ENCODE results near the gene EPAS1.

The EPAS1 gene

GRCh38 chr2:46306330-46306751 is 9.1 kb downstream of the EPAS1 start:
- Histone ChIP-seq H3K9me2 (replicated peaks; ENCODE audit: insufficient read depth, low read length) (no peaks in the 10 kb centered on the region), H3K27ac (ENCODE audit: low read length) (no peak overlapping the region), H3K79me2 (ENCODE audit: low read length) (no peaks in the 10 kb centered on the region), H4K20me1 (ENCODE audit: insufficient read depth, low read length) (no peaks in the 10 kb centered on the region), H3K9ac (ENCODE audit: low read length) (no peak overlapping the region), H3K4me1 (ENCODE audit: low read length) (no peaks in the 10 kb centered on the region), H3K9me3 (replicated peaks; ENCODE audit: insufficient read depth, low read length) (no peaks in the 10 kb centered on the region), H3K4me3 (ENCODE audit: low read length) (no peak overlapping the region), H3K4me2 (ENCODE audit: low read depth, low read length) (no peak overlapping the region), H3F3A (ENCODE audit: insufficient read depth, low read length) (no peaks in the 10 kb centered on the region), H2AFZ (ENCODE audit: low read length) (no peak overlapping the region), H3K36me3 (replicated peaks; ENCODE audit: insufficient read depth, low read length) (no peaks in the 10 kb centered on the region), H3K27me3 (replicated peaks; ENCODE audit: insufficient read depth, low read length) (no peaks in the 10 kb centered on the region)
- DNase-seq, result no peak
- TF ChIP-seq CTCF (IDR thresholded peaks at IDR 0.05; ENCODE audit: low read length) (no peak), EZH2phosphoT487 (IDR thresholded peaks at IDR 0.05; ENCODE audit: low read length) (no peak), EZH2 (optimal IDR thresholded peaks at IDR 0.05; ENCODE audit: low read depth, low read length) (no peak)

DNA sequence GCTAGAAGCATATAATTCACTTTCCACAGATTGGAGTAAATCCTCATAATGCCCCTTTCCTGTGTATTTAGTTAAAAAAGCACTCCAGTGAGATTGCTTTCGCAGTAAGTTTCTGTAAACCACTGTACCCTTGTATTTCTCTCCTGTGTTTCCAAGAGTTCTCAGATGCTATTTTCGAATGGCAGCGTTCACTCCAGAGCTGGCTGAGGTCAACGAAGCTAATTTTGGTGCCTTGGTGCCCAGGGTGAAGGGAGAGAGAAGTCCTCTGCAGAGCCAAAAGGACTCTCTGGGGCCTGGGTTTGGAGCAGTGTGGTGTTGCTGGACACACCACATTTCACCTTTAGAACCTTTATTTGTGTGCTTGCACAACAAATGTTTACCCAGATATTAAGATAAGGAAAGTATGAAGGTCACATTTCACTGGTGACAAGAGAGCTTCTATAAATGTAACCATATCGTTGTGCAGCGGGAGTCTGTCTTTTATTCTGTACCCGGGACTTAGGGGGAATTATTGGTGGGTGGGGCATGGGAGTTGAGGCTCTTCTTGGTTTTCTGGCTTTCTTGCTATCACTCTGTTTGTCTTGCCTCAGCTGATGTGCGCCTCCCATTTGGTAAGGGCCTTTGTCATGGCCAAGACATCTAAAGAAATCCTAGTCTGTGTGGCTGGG is 9.9 kb downstream of the EPAS1 start:
- Histone ChIP-seq H3K4me2 (ENCODE audit: low read depth, low read length) (no peak overlapping the region), H3K27ac (ENCODE audit: low read length) (no peak overlapping the region), H3K4me1 (ENCODE audit: low read length) (no peaks in the 10 kb centered on the region), H2AFZ (ENCODE audit: low read length) (no peak overlapping the region), H3F3A (ENCODE audit: insufficient read depth, low read length) (no peaks in the 10 kb centered on the region), H3K9me3 (replicated peaks; ENCODE audit: insufficient read depth, low read length) (no peaks in the 10 kb centered on the region), H3K9ac (ENCODE audit: low read length) (no peak overlapping the region), H3K79me2 (ENCODE audit: low read length) (no peaks in the 10 kb centered on the region), H3K9me2 (replicated peaks; ENCODE audit: insufficient read depth, low read length) (no peaks in the 10 kb centered on the region), H3K36me3 (replicated peaks; ENCODE audit: insufficient read depth, low read length) (no peaks in the 10 kb centered on the region), H4K20me1 (ENCODE audit: insufficient read depth, low read length) (no peaks in the 10 kb centered on the region), H3K27me3 (replicated peaks; ENCODE audit: insufficient read depth, low read length) (no peaks in the 10 kb centered on the region), H3K4me3 (ENCODE audit: low read length) (no peak overlapping the region)
- no peak for DNase-seq
- TF ChIP-seq CTCF (IDR thresholded peaks at IDR 0.05; ENCODE audit: low read length) (no peak), EZH2 (optimal IDR thresholded peaks at IDR 0.05; ENCODE audit: low read depth, low read length) (no peak), EZH2phosphoT487 (IDR thresholded peaks at IDR 0.05; ENCODE audit: low read length) (no peak)

DNA sequence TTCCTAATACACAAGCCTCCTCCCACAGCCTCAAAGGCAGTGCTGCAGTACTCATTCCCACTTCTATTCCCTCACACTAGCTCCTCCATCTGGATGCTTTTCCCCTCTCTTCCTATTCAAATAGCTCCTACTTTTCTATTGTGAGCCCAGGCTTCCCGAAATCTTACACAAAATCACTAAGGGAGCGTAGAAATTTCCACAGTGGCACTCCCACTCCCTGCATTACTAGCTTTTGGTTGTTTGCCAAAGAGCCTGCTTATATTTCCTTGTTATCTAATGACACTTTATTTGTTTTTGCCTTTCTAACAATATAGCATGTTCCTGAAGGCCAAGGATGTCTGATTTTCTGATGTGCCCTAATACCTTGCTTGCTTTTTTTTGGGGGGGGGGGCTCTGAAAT is 10.9 kb downstream of the EPAS1 start:
- Histone ChIP-seq H3K9me2 (replicated peaks; ENCODE audit: insufficient read depth, low read length) (no peaks in the 10 kb centered on the region), H3F3A (ENCODE audit: insufficient read depth, low read length) (no peaks in the 10 kb centered on the region), H3K4me3 (ENCODE audit: low read length) (no peak overlapping the region), H4K20me1 (ENCODE audit: insufficient read depth, low read length) (no peaks in the 10 kb centered on the region), H2AFZ (ENCODE audit: low read length) (no peak overlapping the region), H3K27me3 (replicated peaks; ENCODE audit: insufficient read depth, low read length) (no peaks in the 10 kb centered on the region), H3K9ac (ENCODE audit: low read length) (no peak overlapping the region), H3K79me2 (ENCODE audit: low read length) (no peaks in the 10 kb centered on the region), H3K9me3 (replicated peaks; ENCODE audit: insufficient read depth, low read length) (no peaks in the 10 kb centered on the region), H3K27ac (ENCODE audit: low read length) (no peak overlapping the region), H3K36me3 (replicated peaks; ENCODE audit: insufficient read depth, low read length) (no peaks in the 10 kb centered on the region), H3K4me2 (ENCODE audit: low read depth, low read length) (no peak overlapping the region), H3K4me1 (ENCODE audit: low read length) (no peaks in the 10 kb centered on the region)
- DNase-seq, result no peak
- TF ChIP-seq CTCF (IDR thresholded peaks at IDR 0.05; ENCODE audit: low read length) (no peak), EZH2 (optimal IDR thresholded peaks at IDR 0.05; ENCODE audit: low read depth, low read length) (no peak), EZH2phosphoT487 (IDR thresholded peaks at IDR 0.05; ENCODE audit: low read length) (no peak)

All from MM.1S (cell line).